GM18868 (cell line): ENCODE measurements around the gene ONECUT2.

ENCODE experiments used
- ATAC-seq: cut with Tn5 transposase; IDR thresholded peaks from one replicate; pipeline ENCODE4 v1.9.1; 2021; ENCODE audit warnings: mild to moderate bottlenecking, moderate library complexity; ENCODE audit not compliant: unreplicated experiment

The ONECUT2 gene

GRCh38 chr18:57523171-57523956 lies 88.2 kb downstream of the ONECUT2 start:
- ATAC-seq: peak; percentile 92

DNA sequence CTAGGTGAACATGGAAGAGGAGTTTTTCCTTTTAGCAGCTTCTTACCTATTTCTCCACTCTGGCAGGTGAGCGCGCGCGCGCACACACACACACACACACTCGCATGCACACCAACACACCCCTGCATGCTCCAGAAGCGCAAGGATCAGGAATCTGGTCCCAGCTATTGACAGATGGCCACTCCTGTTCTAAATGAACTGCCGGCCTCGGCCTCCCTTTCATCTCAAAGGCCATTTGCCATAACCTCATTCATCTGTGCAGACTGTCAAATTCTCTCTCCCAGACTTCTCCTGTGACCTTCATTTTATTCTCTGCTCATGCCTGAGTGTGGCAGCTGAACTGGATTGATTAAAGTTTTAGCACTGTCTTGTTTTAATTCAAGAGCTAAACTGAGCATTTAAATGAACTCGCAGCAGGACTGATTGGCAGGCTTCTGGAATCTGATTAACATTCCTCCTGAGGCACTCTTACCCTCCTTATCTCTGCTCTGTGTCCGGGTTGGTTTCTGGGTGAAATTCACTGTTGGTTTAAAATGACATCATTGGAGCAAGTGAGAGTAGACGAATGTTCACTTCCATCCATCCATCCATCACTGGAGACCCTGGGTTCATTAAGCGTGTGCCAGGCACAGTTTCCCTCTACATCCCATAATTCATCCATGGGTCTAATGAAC lies 92.5 kb downstream of the ONECUT2 start:
- no peak for ATAC-seq

DNA sequence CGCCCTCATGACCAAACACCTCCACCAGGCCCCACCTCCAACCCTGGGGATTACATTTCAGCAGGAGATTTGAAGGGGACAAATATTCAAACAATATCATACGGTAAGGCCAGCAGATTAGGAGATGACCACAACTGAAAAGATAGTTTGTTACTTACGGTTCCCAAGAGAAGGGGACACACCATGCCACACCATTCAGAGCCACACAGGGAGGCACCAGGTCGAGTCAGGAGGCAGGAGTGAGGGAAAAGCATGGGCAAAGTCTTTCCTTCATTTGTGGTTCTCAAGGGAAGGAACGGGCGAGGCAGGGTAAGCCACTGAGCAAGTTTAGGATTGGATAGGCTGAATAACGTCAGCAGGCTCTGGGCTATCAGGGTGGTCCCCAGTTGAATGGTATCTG lies 94.0 kb downstream of the ONECUT2 start:
- no peak for ATAC-seq

- no peak for ATAC-seq
Observed at GRCh38 chr18:57533006-57533867, 98.1 kb downstream of the ONECUT2 start.

GRCh38 chr18:57533868-57534510 lies 98.8 kb downstream of the ONECUT2 start:
- ATAC-seq: no peak

DNA sequence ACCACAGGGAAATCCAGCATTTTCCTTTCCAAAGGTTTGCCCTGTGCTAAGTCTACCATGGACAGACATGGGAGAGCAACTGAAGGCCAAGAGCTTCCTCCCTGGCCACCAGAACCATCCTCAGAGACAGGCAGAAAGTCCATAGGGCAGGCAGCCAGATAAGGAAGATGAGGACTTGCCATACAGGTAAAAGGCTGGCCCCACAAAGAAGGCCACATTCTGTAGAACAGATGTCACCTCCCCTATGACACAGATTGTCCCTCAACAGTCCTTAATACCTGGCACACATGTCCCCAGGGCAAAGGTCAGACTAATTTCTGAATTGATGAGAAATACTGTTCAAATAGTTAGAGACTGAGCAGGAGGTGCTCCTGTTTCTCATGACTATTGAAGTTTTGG lies 99.3 kb downstream of the ONECUT2 start:
- no peak for ATAC-seq

GRCh38 chr18:57538614-57539013 lies 103.4 kb downstream of the ONECUT2 start:
- no peak for ATAC-seq

DNA sequence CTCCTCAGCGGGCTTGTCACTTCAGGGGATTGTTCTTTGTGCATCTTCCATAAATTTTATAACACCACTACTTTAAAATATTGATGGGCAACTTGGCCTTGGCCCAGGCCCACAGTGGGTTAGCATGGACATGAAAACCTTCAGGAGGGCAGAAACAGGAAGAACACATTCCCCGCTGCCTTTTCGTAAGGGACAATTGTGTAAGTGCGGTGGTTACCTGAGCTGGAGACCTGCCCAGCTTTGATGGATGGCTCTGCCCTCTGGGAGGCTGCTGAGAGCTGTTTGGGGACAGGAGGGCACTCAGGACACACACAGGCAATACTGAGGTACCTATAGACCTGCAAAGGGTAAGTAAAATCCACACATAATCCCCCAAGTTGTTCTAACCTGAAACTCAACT lies 104.5 kb downstream of the ONECUT2 start:
- ATAC-seq: no peak
